OCI-LY7 (cell line): ENCODE data around the gene KLHL34. TPM values are rescaled to one million over a fixed set of nuclear protein-coding genes. Genes with fewer than 3 reads are reported as not detected.

Experiments
- BruUV-seq: library from RNA; stranded (reverse); fragments of 400-500 nt; replicated peaks from 2 replicates; lab custom pipeline; 2021; lab: Mats Ljungman, UMichigan
- CTCF ChIA-PET: fragments of 300-600 bp; sonication (Branson Sonifier 250); formaldehyde crosslinking; loops from one replicate; lab custom pipeline; 2022; ENCODE audit warnings: antibody characterized with exemption; ENCODE audit not compliant: unreplicated experiment; lab: Charles Lee
- POLR2A ChIA-PET: fragments of 300-600 bp; sonication (Branson Sonifier 250); formaldehyde crosslinking; loops from one replicate; lab custom pipeline; 2022; ENCODE audit warnings: antibody characterized with exemption; lab: Charles Lee
- DNase-seq: peaks from one replicate; pipeline ENCODE4 v3.0.0-alpha.2; 2015; ENCODE audit warnings: low spot score
- H2AFZ ChIP-seq: fragments of 200-600 bp; sonication (generic), shearing (Covaris generic); 2 replicates; pipeline ENCODE4 v1.6.1; 2014; ENCODE audit warnings: mild to moderate bottlenecking, antibody characterized with exemption, low read length, moderate library complexity
- H3K27ac ChIP-seq: fragments of 200-600 bp; sonication (generic); 2 replicates; pipeline ENCODE4 v1.5.1; 2014; ENCODE audit warnings: mixed run types, low read depth, mild to moderate bottlenecking, moderate library complexity, low read length, inconsistent platforms; ENCODE audit not compliant: poor library complexity, severe bottlenecking
- H3K36me3 ChIP-seq: fragments of 200-600 bp; sonication (generic); 2 replicates; pipeline ENCODE4 v1.6.1; 2014; ENCODE audit warnings: mild to moderate bottlenecking, antibody characterized with exemption, low read length, moderate library complexity, mixed read lengths; ENCODE audit not compliant: insufficient read depth
- H3K4me1 ChIP-seq: fragments of 200-600 bp; sonication (generic); 2 replicates; pipeline ENCODE4 v1.5.1; 2014; ENCODE audit warnings: mild to moderate bottlenecking, low read length; ENCODE audit not compliant: insufficient read depth, poor library complexity, severe bottlenecking
- H3K4me2 ChIP-seq: fragments of 200-600 bp; sonication (generic); 2 replicates; pipeline ENCODE4 v1.6.1; 2014; ENCODE audit warnings: mild to moderate bottlenecking, low read length
- H3K4me3 ChIP-seq: fragments of 200-600 bp; sonication (generic); 2 replicates; pipeline ENCODE4 v1.5.1; 2014; ENCODE audit warnings: mild to moderate bottlenecking, low read depth, low read length; ENCODE audit not compliant: poor library complexity, severe bottlenecking
- H3K79me2 ChIP-seq: fragments of 200-600 bp; sonication (generic); 2 replicates; pipeline ENCODE4 v1.6.1; 2016; ENCODE audit warnings: low read depth, mild to moderate bottlenecking, low read length, moderate library complexity, mixed read lengths; ENCODE audit not compliant: insufficient read depth
- H3K9me2 ChIP-seq: fragments of 200-600 bp; sonication (generic); 2 replicates; pipeline ENCODE4 v1.6.1; 2016; ENCODE audit warnings: mild to moderate bottlenecking, low read length, mixed read lengths; ENCODE audit not compliant: insufficient read depth
- H3K9me3 ChIP-seq: fragments of 200-600 bp; sonication (generic); 2 replicates; pipeline ENCODE4 v1.6.1; 2014; ENCODE audit warnings: mild to moderate bottlenecking, mixed run types, low read length, mixed read lengths
- H4K20me1 ChIP-seq: fragments of 200-600 bp; sonication (generic); 2 replicates; pipeline ENCODE4 v1.6.1; 2014; ENCODE audit warnings: mild to moderate bottlenecking, antibody characterized with exemption, low read length, moderate library complexity, mixed read lengths; ENCODE audit not compliant: insufficient read depth
- CTCF ChIP-seq: fragments of 200-600 bp; sonication (generic); conservative IDR thresholded peaks from 2 replicates; pipeline ENCODE4 v1.5.1; 2014; ENCODE audit warnings: mild to moderate bottlenecking, antibody characterized with exemption, low read length, moderate library complexity, mixed read lengths
- EZH2phosphoT487 ChIP-seq: fragments of 200-600 bp; sonication (generic); IDR thresholded peaks from 2 replicates; pipeline ENCODE4 v1.6.1; 2018; ENCODE audit warnings: low read depth, borderline replicate concordance, mild to moderate bottlenecking, mixed run types, antibody characterized with exemption, low read length, moderate library complexity, mixed read lengths
- intact Hi-C: fragments of 100-400 bp; cut with micrococcal nuclease; formaldehyde crosslinking; loops from one replicate; pipeline ENCODE4 v1.10.0; 2022; ENCODE audit not compliant: unreplicated experiment
- total RNA-seq, 2 experiments: library from RNA; depleted of rRNA in 1 of 2; stranded (reverse); fragments of >200 nt in 1 of 2; shearing (Covaris generic) in 1 of 2; gene quantifications; 2 replicates each; pipeline ENCODE4 v1.2.3, GENCODE V29; 2014 to 2022

The KLHL34 gene
- total RNA-seq, 2 experiments from 2014 or later, result not detected

GRCh38 chrX:21645431-21645830 lies 12.7 kb downstream of the KLHL34 start:
- H2AFZ ChIP-seq, result no peak overlapping the region
- no peak overlapping the region for H3K4me3 ChIP-seq
- no peaks in the 10 kb centered on the region for H4K20me1 ChIP-seq
- H3K36me3 ChIP-seq, result no peaks in the 10 kb centered on the region
- no peak overlapping the region for H3K4me2 ChIP-seq
- TF ChIP-seq CTCF (no peak), EZH2phosphoT487 (no peak)
- no peaks in the 10 kb centered on the region for H3K9me3 ChIP-seq
- no TSS peak for BruUV-seq
- POLR2A ChIA-PET, result no interaction called here
- H3K9me2 ChIP-seq, result no peaks in the 10 kb centered on the region
- no peaks in the 10 kb centered on the region for H3K79me2 ChIP-seq
- intact Hi-C loops, result no loop called here
- CTCF ChIA-PET, result no interaction called here
- no peak for DNase-seq
- no peak overlapping the region for H3K27ac ChIP-seq
- no peaks in the 10 kb centered on the region for H3K4me1 ChIP-seq

GRCh38 chrX:21639775-21640174 lies 18.4 kb downstream of the KLHL34 start:
- no peaks in the 10 kb centered on the region for H3K79me2 ChIP-seq
- H3K4me3 ChIP-seq, result no peak overlapping the region
- intact Hi-C loops, result no loop called here
- no peaks in the 10 kb centered on the region for H4K20me1 ChIP-seq
- H3K4me2 ChIP-seq, result no peak overlapping the region
- CTCF ChIA-PET, result no interaction called here
- no peak overlapping the region for H3K27ac ChIP-seq
- POLR2A ChIA-PET, result no interaction called here
- H2AFZ ChIP-seq, result no peak overlapping the region
- no peaks in the 10 kb centered on the region for H3K36me3 ChIP-seq
- DNase-seq, result no peak
- no peaks in the 10 kb centered on the region for H3K9me2 ChIP-seq
- BruUV-seq, result no TSS peak
- no peaks in the 10 kb centered on the region for H3K9me3 ChIP-seq
- no peaks in the 10 kb centered on the region for H3K4me1 ChIP-seq
- TF ChIP-seq EZH2phosphoT487, result no peak
- no peak for TF ChIP-seq CTCF

- Histone ChIP-seq H3K9me3 (no peaks in the 10 kb centered on the region), H3K27ac (no peak overlapping the region), H4K20me1 (no peaks in the 10 kb centered on the region), H3K9me2 (no peaks in the 10 kb centered on the region), H3K4me3 (no peak overlapping the region), H2AFZ (no peak overlapping the region), H3K36me3 (no peaks in the 10 kb centered on the region), H3K4me1 (no peaks in the 10 kb centered on the region), H3K79me2 (no peaks in the 10 kb centered on the region), H3K4me2 (no peak overlapping the region)
- BruUV-seq, result no TSS peak
- intact Hi-C loops, result no loop called here
- TF ChIP-seq EZH2phosphoT487 (no peak), CTCF (no peak)
- DNase-seq, result no peak
- POLR2A ChIA-PET, result no interaction called here
- CTCF ChIA-PET, result no interaction called here
Measured at GRCh38 chrX:21638311-21638710, 19.8 kb downstream of the KLHL34 start.
